SK-N-MC (cell line): Measurements from ENCODE around the gene HIRA.

Experiments used
- DNase-seq: peaks from one replicate; pipeline ENCODE4 v3.0.0-alpha.2; 2011; ENCODE audit warnings: low read depth, low spot score
- H3K27ac ChIP-seq: fragments of 200-600 bp; sonication (generic); 2 replicates; pipeline ENCODE4 v1.5.1; 2016; ENCODE audit warnings: mixed run types
- H3K36me3 ChIP-seq: fragments of 200-600 bp; sonication (generic); 2 replicates; pipeline ENCODE4 v1.6.1; 2017; ENCODE audit warnings: antibody characterized with exemption, low read length, mixed read lengths; ENCODE audit not compliant: insufficient read depth
- H3K4me3 ChIP-seq: fragments of 200-600 bp; sonication (generic); 2 replicates; pipeline ENCODE4 v1.5.1; 2016
- H3K9ac ChIP-seq: fragments of 200-600 bp; sonication (generic); 2 replicates; pipeline ENCODE4 v1.8.0; 2017; ENCODE audit warnings: mixed run types, mixed read lengths; ENCODE audit not compliant: insufficient read length
- H3K9me3 ChIP-seq: fragments of 200-600 bp; sonication (generic); 2 replicates; pipeline ENCODE4 v1.6.1; 2017; ENCODE audit warnings: low read depth, mild to moderate bottlenecking, antibody characterized with exemption, low read length, moderate library complexity, mixed read lengths
- EZH2 ChIP-seq: fragments of 200-600 bp; sonication (generic); IDR thresholded peaks from one replicate; pipeline ENCODE4 v1.6.1; 2017; ENCODE audit warnings: antibody characterized with exemption
- FOXP2 ChIP-seq: optimal IDR thresholded peaks from 2 replicates; pipeline ENCODE3; 2011; ENCODE audit warnings: mild to moderate bottlenecking, moderate library complexity; ENCODE audit not compliant: insufficient read depth; ENCODE audit errors: extremely low read length, control extremely low read depth
- POLR2AphosphoS5 ChIP-seq: IDR thresholded peaks from 2 replicates; pipeline ENCODE4 v1.6.1; 2012; ENCODE audit warnings: mild to moderate bottlenecking, low read depth, low read length, borderline replicate concordance

The HIRA gene

DNA sequence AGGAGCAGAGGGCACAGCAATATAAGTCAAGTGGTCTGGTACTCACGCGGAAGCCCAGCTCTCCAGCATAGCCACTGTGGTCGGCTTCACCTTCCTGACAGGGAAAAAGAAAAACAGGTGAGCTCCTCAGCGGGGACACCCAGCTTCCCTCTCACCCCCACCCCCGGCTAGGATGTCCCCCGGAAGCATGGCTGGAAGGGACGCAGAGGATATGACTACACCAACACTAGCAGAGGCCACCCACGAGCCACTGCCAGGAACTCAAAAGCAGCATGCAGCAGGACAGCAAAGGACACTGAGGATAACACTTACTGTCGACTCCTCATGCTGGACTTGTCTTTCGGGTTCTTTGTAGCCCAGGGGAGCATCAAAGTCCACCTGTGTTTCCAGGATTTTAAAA lies 25.0 kb upstream of the HIRA start:
- no peaks in the 10 kb centered on the region for H3K9me3 ChIP-seq
- TF ChIP-seq FOXP2 (no peak), POLR2AphosphoS5 (no peak), EZH2 (no peak)
- H3K4me3 ChIP-seq, result no peak overlapping the region
- no peak for DNase-seq
- H3K36me3 ChIP-seq, result peaks cover 56% of the 10 kb centered on the region
- H3K9ac ChIP-seq, result no peak overlapping the region
- H3K27ac ChIP-seq, result no peak overlapping the region

DNA sequence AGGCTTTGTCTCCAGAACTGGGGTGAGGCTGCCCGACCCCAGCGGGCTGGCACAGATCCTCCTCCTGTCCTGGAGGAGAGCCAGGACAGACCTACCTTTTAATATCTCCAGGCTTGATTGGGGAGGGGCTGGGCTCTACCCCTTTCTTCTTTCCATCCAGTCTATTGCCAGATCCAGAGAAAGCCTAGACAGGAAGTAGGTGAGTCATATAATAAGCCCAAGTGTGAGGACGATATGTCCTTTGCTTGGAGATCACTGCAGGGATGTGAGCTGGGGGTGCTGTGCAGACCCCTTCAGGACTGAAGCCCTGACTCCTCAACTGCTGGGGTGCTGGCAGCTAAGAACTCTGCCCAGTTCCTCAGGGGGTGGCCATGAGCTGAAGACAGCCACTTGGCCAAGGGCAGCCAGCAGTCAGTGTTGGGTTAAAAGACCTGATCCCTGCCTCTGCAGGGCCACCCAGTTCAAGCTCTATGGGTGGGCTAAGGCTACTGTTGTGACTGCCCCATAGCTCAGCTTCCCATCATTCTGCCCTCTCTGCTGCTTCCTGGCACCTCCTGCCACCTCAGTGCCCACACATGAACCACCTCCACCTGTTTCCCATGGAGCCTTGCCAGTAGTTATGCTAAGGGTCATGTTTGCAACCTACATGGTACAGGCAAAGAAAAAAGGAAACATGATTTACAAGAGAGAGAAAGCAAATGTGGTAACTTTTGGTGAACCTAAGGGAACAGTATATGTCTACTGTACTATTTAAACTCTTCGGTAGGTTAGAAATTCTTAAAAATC lies 24.2 kb upstream of the HIRA start:
- Histone ChIP-seq H3K4me3 (no peak overlapping the region), H3K9ac (no peak overlapping the region), H3K27ac (no peak overlapping the region), H3K9me3 (no peaks in the 10 kb centered on the region), H3K36me3 (peaks cover 51% of the 10 kb centered on the region)
- no peak for TF ChIP-seq FOXP2
- no peak for TF ChIP-seq POLR2AphosphoS5
- no peak for TF ChIP-seq EZH2
- DNase-seq, result no peak

DNA sequence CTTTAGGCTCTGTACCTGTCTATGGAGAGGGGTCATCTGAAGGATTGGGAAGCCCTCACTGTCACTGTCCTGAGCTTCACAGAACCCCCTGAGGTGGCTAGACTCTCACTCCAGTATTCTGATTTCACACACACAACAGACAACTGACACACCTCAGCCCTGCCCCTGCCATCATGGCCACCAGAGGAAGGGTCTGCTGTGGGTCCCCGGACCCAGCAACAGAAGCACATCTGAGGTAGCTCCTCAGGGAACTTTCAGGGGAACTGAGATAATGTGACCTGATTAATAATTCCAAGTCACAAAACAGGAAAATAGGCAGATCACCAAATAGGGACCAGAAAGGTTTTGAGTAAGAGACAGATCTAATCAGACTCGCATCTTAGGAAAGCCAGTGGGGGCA lies 23.5 kb upstream of the HIRA start:
- TF ChIP-seq POLR2AphosphoS5 (no peak), EZH2 (no peak), FOXP2 (no peak)
- Histone ChIP-seq H3K9ac (no peak overlapping the region), H3K36me3 (peaks cover 51% of the 10 kb centered on the region), H3K27ac (no peak overlapping the region), H3K9me3 (no peaks in the 10 kb centered on the region), H3K4me3 (no peak overlapping the region)
- DNase-seq, result no peak

DNA sequence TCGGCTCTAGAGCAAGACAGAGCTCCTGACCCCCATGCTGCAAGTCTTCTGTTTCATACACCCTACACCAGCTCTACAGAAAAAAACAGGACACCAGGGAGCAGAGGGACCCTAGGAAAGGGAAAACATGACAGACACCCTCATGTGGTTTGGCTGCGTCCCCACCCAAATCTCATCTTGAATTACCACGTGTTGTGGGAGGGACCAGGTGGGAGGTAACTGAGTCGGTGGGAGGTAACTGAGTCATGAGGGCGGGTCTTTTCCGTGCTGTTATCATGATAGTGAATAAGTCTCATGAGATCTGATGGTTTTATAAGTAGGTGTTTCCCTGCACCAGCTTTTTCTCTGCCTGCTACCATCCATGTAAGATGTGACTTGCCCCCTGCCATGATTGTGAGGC lies 22.6 kb upstream of the HIRA start:
- TF ChIP-seq EZH2 (no peak), POLR2AphosphoS5 (no peak)
- H3K36me3 ChIP-seq, result peaks cover 56% of the 10 kb centered on the region
- H3K4me3 ChIP-seq, result no peak overlapping the region
- no peak overlapping the region for H3K9ac ChIP-seq
- no peaks in the 10 kb centered on the region for H3K9me3 ChIP-seq
- H3K27ac ChIP-seq, result no peak overlapping the region
- DNase-seq, result no peak

DNA sequence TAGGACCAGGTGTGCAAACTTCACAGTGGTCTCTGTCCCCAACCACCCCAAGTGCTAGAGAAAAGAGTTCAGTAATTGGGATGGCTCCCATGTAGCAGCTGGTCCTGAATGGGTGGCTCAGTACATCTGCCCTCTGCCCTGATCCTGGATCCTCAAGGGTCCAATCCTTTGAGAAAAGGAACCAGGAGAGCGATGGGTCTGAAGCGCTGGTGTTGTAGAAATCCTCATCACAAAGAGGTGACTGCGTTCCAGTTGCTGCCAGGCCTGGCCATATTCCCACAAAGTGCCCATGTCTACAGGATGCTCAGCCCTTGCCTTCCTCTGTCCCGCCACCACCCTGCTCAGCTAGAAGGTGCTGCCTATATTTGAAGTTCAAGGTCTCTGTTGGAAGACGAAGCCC lies 22.2 kb upstream of the HIRA start:
- H3K4me3 ChIP-seq, result no peak overlapping the region
- H3K9ac ChIP-seq, result no peak overlapping the region
- no peaks in the 10 kb centered on the region for H3K9me3 ChIP-seq
- peaks cover 59% of the 10 kb centered on the region for H3K36me3 ChIP-seq
- TF ChIP-seq FOXP2, result no peak
- TF ChIP-seq EZH2, result no peak
- TF ChIP-seq POLR2AphosphoS5, result no peak
- no peak overlapping the region for H3K27ac ChIP-seq
- no peak for DNase-seq

DNA sequence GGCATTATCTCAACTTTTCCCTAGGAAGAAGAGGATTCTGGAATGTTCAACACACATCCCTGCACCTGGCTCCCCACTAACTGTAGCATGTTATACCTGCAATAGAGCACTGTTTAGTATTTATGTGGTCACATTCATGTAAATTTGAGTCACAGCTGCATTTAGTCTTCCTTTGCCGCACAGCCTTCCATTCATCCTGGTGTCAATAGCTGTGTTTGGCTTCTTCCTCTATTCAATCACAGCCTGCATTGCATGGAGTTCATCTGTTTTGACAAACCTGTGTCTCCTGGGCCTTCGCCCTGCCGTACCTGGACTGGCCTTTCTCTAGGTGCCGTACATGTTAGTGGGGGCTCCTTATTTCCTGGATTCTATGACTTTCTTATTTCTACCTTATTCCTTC lies 20.0 kb upstream of the HIRA start:
- TF ChIP-seq EZH2 (no peak), FOXP2 (no peak), POLR2AphosphoS5 (no peak)
- Histone ChIP-seq H3K4me3 (no peak overlapping the region), H3K27ac (no peak overlapping the region), H3K36me3 (peaks cover 47% of the 10 kb centered on the region), H3K9ac (no peak overlapping the region), H3K9me3 (no peaks in the 10 kb centered on the region)
- DNase-seq, result no peak

DNA sequence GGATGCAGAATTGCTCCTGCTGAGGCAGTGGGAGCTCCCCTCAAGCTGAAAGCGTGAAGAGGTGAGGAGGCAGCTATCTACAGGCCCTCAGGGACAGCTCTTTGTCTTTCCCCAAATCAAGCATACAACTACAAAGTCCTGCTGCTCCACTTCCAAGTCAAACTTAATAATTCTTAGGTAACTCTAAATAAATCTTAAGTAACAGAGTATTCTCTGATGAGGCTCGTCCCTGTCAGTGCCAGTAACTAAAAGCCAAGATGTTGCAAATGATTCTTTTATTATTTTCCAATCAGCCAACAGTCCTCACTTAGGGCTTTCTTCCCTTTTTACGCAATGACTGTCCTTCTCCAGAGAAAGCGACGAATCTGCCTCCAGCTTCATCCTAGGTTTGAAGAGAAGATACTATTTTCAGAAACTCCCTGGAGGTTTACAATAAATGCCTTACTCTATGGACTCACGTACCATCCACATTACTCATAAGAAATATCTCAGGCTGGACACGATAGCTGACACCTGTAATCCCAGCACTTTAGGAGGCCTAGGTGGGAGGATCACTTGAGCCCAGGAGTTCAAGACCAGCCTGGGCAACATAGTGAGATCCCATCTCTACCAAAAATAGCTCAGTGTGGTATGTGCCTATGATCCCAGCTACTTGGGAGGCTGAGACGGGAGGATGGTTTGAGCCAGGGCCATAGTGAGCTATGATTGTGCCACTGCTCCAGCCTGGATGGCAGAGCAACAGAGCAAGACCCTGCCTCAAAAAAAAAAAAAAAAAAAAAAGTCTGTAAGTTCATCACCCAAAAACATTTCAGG lies 19.0 kb upstream of the HIRA start:
- TF ChIP-seq FOXP2, result no peak
- DNase-seq, result no peak
- Histone ChIP-seq H3K27ac (no peak overlapping the region), H3K4me3 (no peak overlapping the region), H3K9ac (no peak overlapping the region), H3K36me3 (peaks cover 37% of the 10 kb centered on the region; the same call in 1 of the 2 replicates), H3K9me3 (no peaks in the 10 kb centered on the region)

DNA sequence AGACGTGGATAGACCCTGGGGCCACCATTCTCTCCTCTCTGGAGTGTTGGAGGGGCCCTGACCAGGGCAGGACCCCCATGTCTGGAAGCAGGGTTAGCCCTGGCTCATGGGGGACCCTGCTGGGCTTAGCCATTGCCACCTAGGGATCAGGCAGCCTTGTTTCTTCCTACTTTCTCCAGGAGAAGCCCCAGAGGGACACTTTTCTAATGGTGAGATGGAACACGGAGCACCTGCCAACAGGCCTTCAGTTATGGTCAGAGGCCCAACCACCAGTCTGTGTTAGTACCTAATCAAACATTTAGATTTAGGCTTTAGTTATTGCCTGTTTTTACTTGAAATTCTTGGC lies 17.9 kb upstream of the HIRA start:
- Histone ChIP-seq H3K9me3 (no peaks in the 10 kb centered on the region), H3K4me3 (no peak overlapping the region), H3K27ac (no peak overlapping the region), H3K36me3 (peaks cover 36% of the 10 kb centered on the region; the same call in 1 of the 2 replicates), H3K9ac (no peak overlapping the region)
- no peak for DNase-seq
- no peak for TF ChIP-seq FOXP2
- no peak for TF ChIP-seq EZH2
- no peak for TF ChIP-seq POLR2AphosphoS5

DNA sequence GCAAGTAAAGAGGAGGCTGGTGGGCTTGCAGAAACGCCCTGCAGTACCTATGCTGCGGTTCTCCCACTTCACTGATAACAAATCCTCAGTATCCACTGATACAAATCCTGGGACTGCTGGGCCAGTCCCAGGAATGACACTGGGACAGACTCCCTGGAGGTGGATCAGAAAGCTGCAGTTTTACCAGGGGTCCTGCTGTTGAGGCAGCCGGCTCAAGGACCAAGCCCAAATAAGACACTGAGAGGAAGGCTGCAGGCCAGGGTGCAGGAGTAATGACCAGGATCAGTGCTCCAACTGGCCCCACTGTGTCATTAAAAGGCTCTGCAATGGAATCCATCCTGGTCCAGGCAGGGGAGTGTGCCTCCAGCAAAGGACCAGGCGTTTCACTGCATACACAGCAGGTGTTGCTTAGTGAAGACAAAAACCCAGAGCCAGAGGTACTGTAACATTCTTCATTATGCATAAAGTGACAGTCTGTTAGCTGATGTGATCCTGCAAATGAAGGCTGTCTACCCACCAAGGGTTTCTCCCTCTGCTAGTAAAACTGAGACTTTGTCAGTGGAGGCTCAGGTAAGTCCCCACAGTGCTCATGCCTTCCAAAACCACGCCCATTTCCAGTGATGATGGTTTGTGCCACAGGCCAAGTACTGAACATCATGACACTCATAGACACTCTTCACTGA lies 17.3 kb upstream of the HIRA start:
- Histone ChIP-seq H3K4me3 (peak overlapping the region; percentile 78), H3K9ac (no peak overlapping the region), H3K27ac (no peak overlapping the region), H3K36me3 (peaks cover 36% of the 10 kb centered on the region; the same call in 1 of the 2 replicates), H3K9me3 (no peaks in the 10 kb centered on the region)
- no peak for DNase-seq
- TF ChIP-seq FOXP2 (no peak), EZH2 (no peak), POLR2AphosphoS5 (no peak)
